Raji (cell line): ENCODE results near the gene RELN.

ENCODE experiments used
- POLR2A ChIP-seq: IDR thresholded peaks from 2 replicates; pipeline ENCODE4 v1.6.1; 2011; ENCODE audit warnings: low read depth, low read length, control low read depth; ENCODE audit not compliant: insufficient read depth

Gene RELN

GRCh38 chr7:103715376-103716120 is 273.9 kb downstream of the RELN start:
- no peak for TF ChIP-seq POLR2A

- TF ChIP-seq POLR2A = no peak
These were observed 275.0 kb downstream of the RELN start for GRCh38 chr7:103714376-103714927.

GRCh38 chr7:103712991-103713778 is 276.3 kb downstream of the RELN start:
- no peak for TF ChIP-seq POLR2A

GRCh38 chr7:103711413-103711812 is 278.0 kb downstream of the RELN start:
- TF ChIP-seq POLR2A = no peak

GRCh38 chr7:103710247-103710646 is 279.2 kb downstream of the RELN start:
- no peak for TF ChIP-seq POLR2A

GRCh38 chr7:103706805-103707204 is 282.7 kb downstream of the RELN start:
- no peak for TF ChIP-seq POLR2A

- TF ChIP-seq POLR2A = no peak
These were observed 283.9 kb downstream of the RELN start for GRCh38 chr7:103705542-103705941.

GRCh38 chr7:103704701-103705100 is 284.8 kb downstream of the RELN start:
- TF ChIP-seq POLR2A = no peak

GRCh38 chr7:103702982-103703381 is 286.5 kb downstream of the RELN start:
- TF ChIP-seq POLR2A = no peak

GRCh38 chr7:103702454-103702853 is 287.0 kb downstream of the RELN start:
- TF ChIP-seq POLR2A = no peak

- TF ChIP-seq POLR2A = no peak
These were observed 290.4 kb downstream of the RELN start for GRCh38 chr7:103699032-103699431.

GRCh38 chr7:103698064-103698463 is 291.4 kb downstream of the RELN start:
- TF ChIP-seq POLR2A = no peak

- TF ChIP-seq POLR2A = no peak
These were observed 293.9 kb downstream of the RELN start for GRCh38 chr7:103695521-103695920.

GRCh38 chr7:103694304-103694703 is 295.2 kb downstream of the RELN start:
- no peak for TF ChIP-seq POLR2A

- TF ChIP-seq POLR2A = no peak
These were observed 298.2 kb downstream of the RELN start for GRCh38 chr7:103691291-103691690.

- no peak for TF ChIP-seq POLR2A
These were observed 299.1 kb downstream of the RELN start for GRCh38 chr7:103690242-103690974.

- TF ChIP-seq POLR2A = no peak
These were observed 300.2 kb downstream of the RELN start for GRCh38 chr7:103689255-103689654.
